Psoas muscle (tissue), 8 donors: ENCODE results near the gene HMGN4. TPM values are rescaled to one million over a fixed set of nuclear protein-coding genes. Genes with fewer than 3 reads are reported as not detected.

Experiments
- ATAC-seq, 4 donors: fragments of 200-7000 bp; cut with Tn5 transposase; one replicate each; pipeline ENCODE4 v1.9.1; 2020; ENCODE audit warnings: moderate library complexity in 3 of 4, mild to moderate bottlenecking in 2 of 4
- DNase-seq, 2 donors: peaks; one replicate each; pipeline ENCODE4 v3.0.0-alpha.2; 2020
- H3K27ac ChIP-seq: fragments of 200-600 bp; one replicate; pipeline ENCODE4 v1.8.0; 2022
- H3K27me3 ChIP-seq, 3 donors: fragments of 200-600 bp in 1 of 3; one replicate each; pipeline versions ENCODE4 v1.6.1 to v1.8.0; 2013 to 2022; ENCODE audit warnings: low read length in 2 of 3, mild to moderate bottlenecking in 2 of 3, moderate library complexity in 1 of 3; ENCODE audit not compliant: insufficient read depth in 3 of 3
- H3K36me3 ChIP-seq, 2 donors: fragments of 200-600 bp in 1 of 2; one replicate each; pipeline versions ENCODE4 v1.6.1 to v1.8.0; 2013 to 2022; ENCODE audit warnings: low read depth in 1 of 2, mild to moderate bottlenecking in 1 of 2, moderate library complexity in 1 of 2; ENCODE audit not compliant: insufficient read depth in 1 of 2
- H3K4me1 ChIP-seq: fragments of 200-600 bp; one replicate; pipeline ENCODE4 v1.8.0; 2022
- H3K4me3 ChIP-seq: fragments of 200-600 bp; one replicate; pipeline ENCODE4 v1.8.0; 2022; ENCODE audit warnings: mild to moderate bottlenecking
- H3K9me3 ChIP-seq: fragments of 200-600 bp; one replicate; pipeline ENCODE4 v1.8.0; 2022
- WGBS, 3 donors: extraction: QIAGEN DNeasy Blood & Tissue Kit; methylation state at CpG; one replicate each; pipeline versions ENCODE4 v1.1.6 to v1.1.7; 2013; 5-methylcytosine and 5-hydroxymethylcytosine counted together
- intact Hi-C, 2 donors: fragments of 100-400 bp; cut with DNase I; formaldehyde crosslinking; loops; one replicate each; pipeline versions ENCODE4 v1.11.0 to v1.14.2; 2022
- polyA plus RNA-seq, 3 donors: library from polyadenylated mRNA; stranded (reverse); fragments of 200-250 nt; gene quantifications; one replicate each; pipeline ENCODE4 v1.2.3, GENCODE V29; 2013
- total RNA-seq, 4 donors: library from RNA; stranded (reverse); fragmentation: NEBNext Ultra II Directional in 2 of 4; extraction: Animal tissue kit (Norgen Biotek cat#: 25700) in 2 of 4; gene quantifications; one replicate each; pipeline versions ENCODE4 v1.2.1 to v1.2.4, GENCODE V29; 2021 to 2023
- TF ChIP-seq, protein P1 (sequence below): fragments of 200-600 bp; IDR thresholded peaks from one replicate; pipeline ENCODE4 v1.8.0; 2022; ENCODE audit warnings: antibody characterized with exemption
- donor health status: healthy with polysubstance abuse.
- donor health status: DM: no; HTN: no; CAD: no; lungs with moderate emphysema.
- donor health status: Bipolar disorder and iron deficiency.
- donor health status: healthy.
- donor health status: DM: yes; HTN: yes; CAD: no.
- donor health status: DM: no; HTN: no; CAD: no.
- donor health status: DM: no; HTN: no; CAD: no.
- donor health status: DM: yes; HTN: yes; CAD: no.

Gene HMGN4
- total and polyA plus RNA-seq, 7 donors = 15.5 to 63.9 (median 29.7) TPM

DNA sequence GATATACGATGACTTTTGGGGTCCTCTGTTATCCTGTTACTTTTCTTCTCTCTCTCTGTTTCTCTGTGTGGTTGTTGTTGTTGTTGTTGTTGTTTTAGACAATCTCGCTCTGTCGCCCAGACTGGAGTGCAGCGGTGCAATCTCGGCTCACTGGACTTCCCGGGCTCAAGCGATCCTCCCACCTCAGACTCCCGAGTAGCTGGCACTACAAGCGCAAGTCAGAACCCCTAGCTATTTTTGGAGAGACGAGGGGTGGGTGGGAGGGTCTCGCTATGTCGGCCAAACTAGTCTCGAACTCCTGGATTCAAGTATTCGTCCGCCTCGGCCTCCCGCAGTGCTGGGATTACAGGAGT lies 39.5 kb downstream of the HMGN4 start:
- intact Hi-C loops = no loop called here
- Histone ChIP-seq H3K4me1 (peaks cover 6% of the 10 kb centered on the region), H3K27ac (no peak overlapping the region), H3K36me3 (no peaks in the 10 kb centered on the region), H3K9me3 (no peaks in the 10 kb centered on the region), H3K4me3 (peak overlapping the region; percentile 48), H3K27me3 (peaks cover 0 to 19% (median 3%) of the 10 kb centered on the region in 3 donors)
- WGBS, 3 donors = 9 to 16% (median 15%) methylated on average over 17 of the region's 17 CpGs
- no peak for DNase-seq
- TF ChIP-seq, protein P1, sequence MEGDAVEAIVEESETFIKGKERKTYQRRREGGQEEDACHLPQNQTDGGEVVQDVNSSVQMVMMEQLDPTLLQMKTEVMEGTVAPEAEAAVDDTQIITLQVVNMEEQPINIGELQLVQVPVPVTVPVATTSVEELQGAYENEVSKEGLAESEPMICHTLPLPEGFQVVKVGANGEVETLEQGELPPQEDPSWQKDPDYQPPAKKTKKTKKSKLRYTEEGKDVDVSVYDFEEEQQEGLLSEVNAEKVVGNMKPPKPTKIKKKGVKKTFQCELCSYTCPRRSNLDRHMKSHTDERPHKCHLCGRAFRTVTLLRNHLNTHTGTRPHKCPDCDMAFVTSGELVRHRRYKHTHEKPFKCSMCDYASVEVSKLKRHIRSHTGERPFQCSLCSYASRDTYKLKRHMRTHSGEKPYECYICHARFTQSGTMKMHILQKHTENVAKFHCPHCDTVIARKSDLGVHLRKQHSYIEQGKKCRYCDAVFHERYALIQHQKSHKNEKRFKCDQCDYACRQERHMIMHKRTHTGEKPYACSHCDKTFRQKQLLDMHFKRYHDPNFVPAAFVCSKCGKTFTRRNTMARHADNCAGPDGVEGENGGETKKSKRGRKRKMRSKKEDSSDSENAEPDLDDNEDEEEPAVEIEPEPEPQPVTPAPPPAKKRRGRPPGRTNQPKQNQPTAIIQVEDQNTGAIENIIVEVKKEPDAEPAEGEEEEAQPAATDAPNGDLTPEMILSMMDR = no peak
- no peak for ATAC-seq

DNA sequence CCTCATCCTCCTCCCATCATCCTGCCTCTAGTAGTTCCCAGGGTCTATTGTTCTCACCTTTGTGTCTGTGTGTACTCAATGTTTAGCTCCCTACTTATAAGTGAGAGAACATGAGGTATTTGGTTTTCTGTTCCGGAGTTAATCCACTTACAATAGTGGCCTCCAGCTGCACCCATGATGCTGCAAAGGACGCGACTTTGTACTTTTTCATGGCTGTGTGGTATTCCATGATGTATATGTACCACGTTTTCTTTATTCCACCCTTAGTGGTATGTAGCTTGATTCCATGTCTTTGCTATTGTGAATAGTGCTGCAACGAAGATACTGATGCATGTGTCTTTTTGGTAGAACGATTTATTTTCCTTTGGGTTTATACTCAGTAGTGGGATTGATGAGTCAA lies 40.1 kb downstream of the HMGN4 start:
- no peaks in the 10 kb centered on the region for H3K9me3 ChIP-seq
- H3K27me3 ChIP-seq = peaks cover 0 to 25% (median 3%) of the 10 kb centered on the region in 3 donors
- ATAC-seq (no peak), DNase-seq (no peak)
- intact Hi-C loops = no loop called here
- H3K4me1 ChIP-seq = peaks cover 6% of the 10 kb centered on the region
- TF ChIP-seq, protein P1 = no peak
- H3K27ac ChIP-seq = no peak overlapping the region
- 82 to 85% (median 85%) methylated on average over 6 of the region's 6 CpGs for WGBS, 3 donors
- H3K4me3 ChIP-seq = no peak overlapping the region
- H3K36me3 ChIP-seq = no peaks in the 10 kb centered on the region

DNA sequence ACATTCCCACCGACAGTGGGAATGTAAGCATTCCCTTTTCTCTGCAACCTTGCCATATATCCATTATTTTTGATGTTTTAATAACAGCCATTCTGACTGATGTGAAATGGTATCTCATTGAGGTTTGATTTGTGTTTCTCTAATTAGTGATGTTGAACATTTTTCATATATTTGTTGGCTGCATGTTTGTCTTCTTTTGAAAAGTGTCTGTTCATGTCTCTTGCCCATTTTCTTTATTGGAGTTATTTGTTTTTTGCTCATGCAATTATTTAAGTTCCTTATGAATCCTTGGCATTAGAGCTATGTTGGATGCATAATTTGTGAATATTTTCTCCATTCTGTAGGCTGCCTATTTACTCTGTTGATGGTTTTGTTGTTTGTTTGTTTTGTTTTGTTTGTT lies 40.6 kb downstream of the HMGN4 start:
- H3K27ac ChIP-seq = no peak overlapping the region
- DNase-seq (no peak), ATAC-seq (no peak)
- intact Hi-C loops = no loop called here
- H3K27me3 ChIP-seq = peaks cover 0 to 30% (median 3%) of the 10 kb centered on the region in 3 donors
- H3K4me1 ChIP-seq = peaks cover 6% of the 10 kb centered on the region
- H3K36me3 ChIP-seq = no peaks in the 10 kb centered on the region
- TF ChIP-seq, protein P1 = no peak
- 85 to 96% (median 91%) methylated on average over 1 of the region's 1 CpG for WGBS, 3 donors
- H3K9me3 ChIP-seq = no peaks in the 10 kb centered on the region
- H3K4me3 ChIP-seq = no peak overlapping the region

DNA sequence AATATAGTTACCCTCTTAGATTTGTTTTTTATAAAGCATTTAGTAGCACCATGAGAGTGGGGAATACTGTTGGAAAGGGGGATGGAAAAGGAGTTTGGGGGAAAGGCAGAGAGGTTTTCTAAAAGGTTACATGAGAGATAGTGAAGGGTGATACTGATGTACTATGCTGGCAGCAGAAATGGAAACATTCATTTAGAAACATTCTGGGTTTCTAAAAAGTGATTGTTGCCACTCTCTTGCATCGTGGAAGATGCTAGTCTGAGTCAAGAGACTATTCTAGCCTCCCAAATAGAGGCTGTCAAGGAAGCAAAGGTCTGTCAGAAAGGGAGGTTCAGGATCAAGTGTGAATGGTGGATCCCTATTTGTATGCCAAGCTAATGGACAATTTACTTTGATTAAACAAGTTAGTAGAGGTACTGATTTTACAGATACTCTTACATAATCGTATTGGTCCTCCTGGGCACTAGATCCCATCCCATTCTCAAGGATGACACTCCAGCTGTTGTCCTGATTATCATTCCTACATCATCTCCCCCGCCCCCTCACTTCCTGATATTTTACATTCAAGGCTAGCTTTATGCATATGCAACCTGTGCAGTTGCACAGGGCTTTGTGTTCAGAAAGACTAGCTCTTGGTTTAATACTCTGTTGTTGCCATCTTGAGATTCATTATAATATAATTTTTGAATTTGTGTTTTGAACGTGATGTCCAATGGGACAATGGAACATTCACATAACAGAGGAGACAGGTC lies 43.2 kb downstream of the HMGN4 start:
- Histone ChIP-seq H3K27me3 (peaks cover 0 to 37% (median 0%) of the 10 kb centered on the region in 3 donors), H3K9me3 (no peaks in the 10 kb centered on the region), H3K36me3 (no peaks in the 10 kb centered on the region), H3K27ac (no peak overlapping the region), H3K4me3 (no peak overlapping the region), H3K4me1 (peaks cover 6% of the 10 kb centered on the region)
- intact Hi-C loops = no loop called here
- TF ChIP-seq, protein P1 = no peak
- ATAC-seq (no peak), DNase-seq (no peak)
- WGBS, 3 donors = 48 to 64% (median 55%) methylated on average over 4 of the region's 4 CpGs

DNA sequence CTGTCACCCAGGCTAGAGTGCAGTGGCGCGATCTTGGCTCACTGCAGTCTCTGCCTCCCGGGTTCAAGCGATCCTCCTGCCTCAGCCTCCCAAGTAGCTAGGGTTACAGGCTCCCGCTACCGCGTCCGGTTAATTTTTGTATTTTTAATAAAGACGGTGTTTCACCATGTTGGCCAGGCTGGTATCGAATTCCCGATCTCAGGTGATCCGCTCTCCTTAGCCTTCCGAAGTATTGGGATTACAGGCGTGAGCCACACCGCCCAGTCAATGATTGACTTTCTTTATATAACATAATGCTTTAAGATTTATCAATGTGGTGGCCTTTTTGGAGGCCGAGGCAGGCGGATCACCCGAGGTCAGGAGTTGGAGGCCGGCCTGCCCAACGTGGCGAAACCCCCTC lies 50.8 kb downstream of the HMGN4 start:
- H3K36me3 ChIP-seq = no peaks in the 10 kb centered on the region
- no peaks in the 10 kb centered on the region for H3K9me3 ChIP-seq
- H3K4me3 ChIP-seq = no peak overlapping the region
- H3K27me3 ChIP-seq = peaks cover 0 to 45% (median 0%) of the 10 kb centered on the region in 3 donors
- 92 to 95% (median 93%) methylated on average over 21 of the region's 21 CpGs for WGBS, 3 donors
- no peak overlapping the region for H3K27ac ChIP-seq
- ATAC-seq = no peak
- TF ChIP-seq, protein P1 = no peak
- no peak for DNase-seq
- intact Hi-C loops = no loop called here
- H3K4me1 ChIP-seq = no peaks in the 10 kb centered on the region
